ENCODE results near the gene ANKRD34C.

DNA sequence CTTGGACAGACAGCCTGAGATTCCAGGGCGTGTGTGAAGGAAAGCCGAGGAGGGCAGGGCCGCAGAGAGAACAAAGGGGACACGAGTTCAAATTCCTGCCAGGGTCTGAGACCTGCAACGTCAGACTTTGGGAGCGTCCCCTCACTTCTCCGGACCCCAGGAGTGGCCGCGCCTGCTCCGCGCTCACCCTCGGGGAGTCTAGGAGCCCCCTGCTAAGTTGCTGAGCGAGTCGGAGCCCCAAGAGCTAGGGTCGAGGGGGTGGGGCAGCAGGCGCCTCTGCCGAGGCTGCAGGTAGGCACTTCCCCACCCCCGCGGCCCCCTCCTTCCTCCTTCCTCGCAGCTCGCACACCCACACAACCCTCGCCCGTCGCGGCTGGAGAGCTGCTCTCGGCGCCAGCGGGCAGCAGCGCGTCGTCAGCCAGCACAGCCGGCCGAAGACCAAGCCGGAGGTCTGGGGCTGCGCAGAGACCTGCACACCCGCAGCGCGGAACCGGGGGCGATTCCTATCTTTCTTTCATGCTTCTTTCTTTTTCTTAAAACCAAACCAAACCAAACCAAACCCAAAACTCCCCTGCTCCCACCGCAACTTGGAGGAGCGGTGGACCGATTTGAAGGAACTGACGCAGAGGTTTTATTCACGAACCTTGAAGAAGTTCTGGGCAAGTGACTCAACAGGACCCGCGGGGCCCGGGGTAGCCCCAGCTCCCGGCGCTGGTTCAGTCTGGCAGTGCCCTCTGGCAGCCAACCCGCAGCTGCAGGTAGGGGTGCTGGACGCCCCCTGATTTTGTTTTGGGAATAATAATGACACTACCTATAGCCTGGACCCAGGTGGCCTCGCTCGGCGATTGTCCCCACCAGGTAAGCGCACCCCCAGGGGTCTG lies at the start of gene ANKRD34C:
- TF ChIP-seq, protein P1, sequence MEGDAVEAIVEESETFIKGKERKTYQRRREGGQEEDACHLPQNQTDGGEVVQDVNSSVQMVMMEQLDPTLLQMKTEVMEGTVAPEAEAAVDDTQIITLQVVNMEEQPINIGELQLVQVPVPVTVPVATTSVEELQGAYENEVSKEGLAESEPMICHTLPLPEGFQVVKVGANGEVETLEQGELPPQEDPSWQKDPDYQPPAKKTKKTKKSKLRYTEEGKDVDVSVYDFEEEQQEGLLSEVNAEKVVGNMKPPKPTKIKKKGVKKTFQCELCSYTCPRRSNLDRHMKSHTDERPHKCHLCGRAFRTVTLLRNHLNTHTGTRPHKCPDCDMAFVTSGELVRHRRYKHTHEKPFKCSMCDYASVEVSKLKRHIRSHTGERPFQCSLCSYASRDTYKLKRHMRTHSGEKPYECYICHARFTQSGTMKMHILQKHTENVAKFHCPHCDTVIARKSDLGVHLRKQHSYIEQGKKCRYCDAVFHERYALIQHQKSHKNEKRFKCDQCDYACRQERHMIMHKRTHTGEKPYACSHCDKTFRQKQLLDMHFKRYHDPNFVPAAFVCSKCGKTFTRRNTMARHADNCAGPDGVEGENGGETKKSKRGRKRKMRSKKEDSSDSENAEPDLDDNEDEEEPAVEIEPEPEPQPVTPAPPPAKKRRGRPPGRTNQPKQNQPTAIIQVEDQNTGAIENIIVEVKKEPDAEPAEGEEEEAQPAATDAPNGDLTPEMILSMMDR (IDR thresholded peaks at IDR 0.05) = no peak
- no peak for TF ChIP-seq POLR2A (IDR thresholded peaks at IDR 0.05)

All from uterus (tissue), 2 donors.